ENCODE measurements around the gene TRAPPC6A.

TRAPPC6A gene

GRCh38 chr19:45205810-45206209 lies 27.8 kb upstream of the TRAPPC6A start:
- TF ChIP-seq GATA2 (IDR thresholded peaks at IDR 0.05; ENCODE audit: low read depth, low read length) (no peak), GATA3 (IDR thresholded peaks at IDR 0.05; ENCODE audit: low read depth, low read length) (no peak)

- TF ChIP-seq GATA2 (IDR thresholded peaks at IDR 0.05; ENCODE audit: low read depth, low read length) (no peak), GATA3 (IDR thresholded peaks at IDR 0.05; ENCODE audit: low read depth, low read length) (no peak)
Measured at GRCh38 chr19:45202637-45203036, 24.6 kb upstream of the TRAPPC6A start.

GRCh38 chr19:45200568-45200967 lies 22.5 kb upstream of the TRAPPC6A start:
- TF ChIP-seq GATA3 (IDR thresholded peaks at IDR 0.05; ENCODE audit: low read depth, low read length) (no peak), GATA2 (IDR thresholded peaks at IDR 0.05; ENCODE audit: low read depth, low read length) (no peak)

GRCh38 chr19:45195764-45196163 lies 17.7 kb upstream of the TRAPPC6A start:
- no peak for TF ChIP-seq GATA3 (IDR thresholded peaks at IDR 0.05; ENCODE audit: low read depth, low read length)
- TF ChIP-seq GATA2 (IDR thresholded peaks at IDR 0.05; ENCODE audit: low read depth, low read length): no peak

- TF ChIP-seq GATA2 (IDR thresholded peaks at IDR 0.05; ENCODE audit: low read depth, low read length): no peak
- TF ChIP-seq GATA3 (IDR thresholded peaks at IDR 0.05; ENCODE audit: low read depth, low read length): no peak
Measured at GRCh38 chr19:45191375-45191774, 13.3 kb upstream of the TRAPPC6A start.

GRCh38 chr19:45189971-45190370 lies 11.9 kb upstream of the TRAPPC6A start:
- no peak for TF ChIP-seq GATA2 (IDR thresholded peaks at IDR 0.05; ENCODE audit: low read depth, low read length)
- TF ChIP-seq GATA3 (IDR thresholded peaks at IDR 0.05; ENCODE audit: low read depth, low read length): no peak

GRCh38 chr19:45187421-45188100 lies 9.5 kb upstream of the TRAPPC6A start:
- TF ChIP-seq GATA2 (IDR thresholded peaks at IDR 0.05; ENCODE audit: low read depth, low read length) (no peak), GATA3 (IDR thresholded peaks at IDR 0.05; ENCODE audit: low read depth, low read length) (no peak)

- TF ChIP-seq GATA3 (IDR thresholded peaks at IDR 0.05; ENCODE audit: low read depth, low read length) (no peak), GATA2 (IDR thresholded peaks at IDR 0.05; ENCODE audit: low read depth, low read length) (no peak)
Measured at GRCh38 chr19:45186509-45187334, 8.7 kb upstream of the TRAPPC6A start.

GRCh38 chr19:45184115-45184514 lies 6.1 kb upstream of the TRAPPC6A start:
- TF ChIP-seq GATA2 (IDR thresholded peaks at IDR 0.05; ENCODE audit: low read depth, low read length): no peak
- TF ChIP-seq GATA3 (IDR thresholded peaks at IDR 0.05; ENCODE audit: low read depth, low read length): no peak

GRCh38 chr19:45182758-45183157 lies 4.7 kb upstream of the TRAPPC6A start:
- no peak for TF ChIP-seq GATA3 (IDR thresholded peaks at IDR 0.05; ENCODE audit: low read depth, low read length)

- no peak for TF ChIP-seq GATA3 (IDR thresholded peaks at IDR 0.05; ENCODE audit: low read depth, low read length)
- no peak for TF ChIP-seq GATA2 (IDR thresholded peaks at IDR 0.05; ENCODE audit: low read depth, low read length)
Measured at GRCh38 chr19:45180936-45181335, 2.9 kb upstream of the TRAPPC6A start.

GRCh38 chr19:45179892-45180370 lies 1.9 kb upstream of the TRAPPC6A start:
- no peak for TF ChIP-seq GATA2 (IDR thresholded peaks at IDR 0.05; ENCODE audit: low read depth, low read length)
- no peak for TF ChIP-seq GATA3 (IDR thresholded peaks at IDR 0.05; ENCODE audit: low read depth, low read length)

- TF ChIP-seq GATA2 (IDR thresholded peaks at IDR 0.05; ENCODE audit: low read depth, low read length) (no peak), GATA3 (IDR thresholded peaks at IDR 0.05; ENCODE audit: low read depth, low read length) (no peak)
Measured at GRCh38 chr19:45179072-45179891, 1.2 kb upstream of the TRAPPC6A start.
